ENCODE measurements around the gene CELF5.

GRCh38 chr19:3190470-3190770 lies 34.0 kb upstream of the CELF5 start:
- no peak for TF ChIP-seq ATF3 (CRISPR knock-in tag; conservative IDR thresholded peaks at IDR 0.05)
- TF ChIP-seq, protein P1, sequence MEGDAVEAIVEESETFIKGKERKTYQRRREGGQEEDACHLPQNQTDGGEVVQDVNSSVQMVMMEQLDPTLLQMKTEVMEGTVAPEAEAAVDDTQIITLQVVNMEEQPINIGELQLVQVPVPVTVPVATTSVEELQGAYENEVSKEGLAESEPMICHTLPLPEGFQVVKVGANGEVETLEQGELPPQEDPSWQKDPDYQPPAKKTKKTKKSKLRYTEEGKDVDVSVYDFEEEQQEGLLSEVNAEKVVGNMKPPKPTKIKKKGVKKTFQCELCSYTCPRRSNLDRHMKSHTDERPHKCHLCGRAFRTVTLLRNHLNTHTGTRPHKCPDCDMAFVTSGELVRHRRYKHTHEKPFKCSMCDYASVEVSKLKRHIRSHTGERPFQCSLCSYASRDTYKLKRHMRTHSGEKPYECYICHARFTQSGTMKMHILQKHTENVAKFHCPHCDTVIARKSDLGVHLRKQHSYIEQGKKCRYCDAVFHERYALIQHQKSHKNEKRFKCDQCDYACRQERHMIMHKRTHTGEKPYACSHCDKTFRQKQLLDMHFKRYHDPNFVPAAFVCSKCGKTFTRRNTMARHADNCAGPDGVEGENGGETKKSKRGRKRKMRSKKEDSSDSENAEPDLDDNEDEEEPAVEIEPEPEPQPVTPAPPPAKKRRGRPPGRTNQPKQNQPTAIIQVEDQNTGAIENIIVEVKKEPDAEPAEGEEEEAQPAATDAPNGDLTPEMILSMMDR (IDR thresholded peaks at IDR 0.05), result no peak
